Suprapubic skin (tissue), 4 donors: ENCODE measurements around the gene CREB3L1. TPM values are rescaled to one million over a fixed set of nuclear protein-coding genes. Genes with fewer than 3 reads are reported as not detected.

Experiments
- DNase-seq, 2 donors: peaks; one replicate each; pipeline ENCODE4 v3.0.0-alpha.2; 2019; ENCODE audit warnings: low spot score in 2 of 2
- H3K27ac ChIP-seq: fragments of 200-600 bp; sonication (generic); one replicate; pipeline ENCODE4 v1.5.1; 2019
- H3K27me3 ChIP-seq: fragments of 200-600 bp; sonication (generic); one replicate; pipeline ENCODE4 v1.5.1; 2019
- H3K36me3 ChIP-seq: fragments of 200-600 bp; sonication (generic); one replicate; pipeline ENCODE4 v1.5.1; 2019
- H3K4me1 ChIP-seq: fragments of 200-600 bp; sonication (generic); one replicate; pipeline ENCODE4 v1.5.1; 2019
- H3K4me3 ChIP-seq: fragments of 200-600 bp; sonication (generic); one replicate; pipeline ENCODE4 v1.5.1; 2019; ENCODE audit warnings: mild to moderate bottlenecking
- H3K9me3 ChIP-seq: fragments of 200-600 bp; sonication (generic); one replicate; pipeline ENCODE4 v1.5.1; 2019
- EP300 ChIP-seq: sonication (generic); formaldehyde crosslinking; IDR thresholded peaks from one replicate; pipeline ENCODE4 v1.6.1; 2017; ENCODE audit warnings: antibody characterized with exemption
- POLR2A ChIP-seq, 2 donors: fragments of 450-650 bp; IDR thresholded peaks; one replicate each; pipeline ENCODE4 v1.6.1; 2017; ENCODE audit warnings: antibody characterized with exemption in 2 of 2, mild to moderate bottlenecking in 2 of 2, moderate library complexity in 2 of 2
- POLR2AphosphoS5 ChIP-seq, 3 donors: sonication (generic); formaldehyde crosslinking; IDR thresholded peaks; one replicate each; pipeline ENCODE4 v1.6.1; 2017; ENCODE audit warnings: antibody characterized with exemption in 3 of 3
- WGBS: methylation state at CpG from one replicate; pipeline ENCODE4 v1.1.5; 2018; 5-methylcytosine and 5-hydroxymethylcytosine counted together
- total RNA-seq, 4 donors: library from RNA; depleted of rRNA; stranded (reverse); fragments of >200 nt; gene quantifications; one replicate each; pipeline ENCODE4 v1.1.0, GENCODE V29; 2016
- TF ChIP-seq, protein P1 (sequence below), 2 donors: fragments of 200-600 bp in 1 of 2; fragments of 450-650 bp in 1 of 2; sonication (generic) in 1 of 2; IDR thresholded peaks; one replicate each; pipeline ENCODE4 v1.5.1; 2016 to 2019; ENCODE audit warnings: antibody characterized with exemption in 2 of 2, mild to moderate bottlenecking in 1 of 2, moderate library complexity in 1 of 2

CREB3L1 gene
- total RNA-seq, 4 donors from 2014 or later, result 0.79 to 2.3 (median 1.5) TPM

- WGBS, result 73% methylated on average over 8 of the region's 9 CpGs
- DNase-seq, result no peak
- H3K4me3 ChIP-seq, result no peak overlapping the region
- no peak overlapping the region for H3K27ac ChIP-seq
- no peaks in the 10 kb centered on the region for H3K27me3 ChIP-seq
- no peaks in the 10 kb centered on the region for H3K36me3 ChIP-seq
- no peaks in the 10 kb centered on the region for H3K9me3 ChIP-seq
- no peaks in the 10 kb centered on the region for H3K4me1 ChIP-seq
- TF ChIP-seq EP300, result no peak
- TF ChIP-seq POLR2A (IDR thresholded peaks at IDR 0.05), result no peak
- no peak for TF ChIP-seq POLR2AphosphoS5 (IDR thresholded peaks at IDR 0.05)
- TF ChIP-seq, protein P1, sequence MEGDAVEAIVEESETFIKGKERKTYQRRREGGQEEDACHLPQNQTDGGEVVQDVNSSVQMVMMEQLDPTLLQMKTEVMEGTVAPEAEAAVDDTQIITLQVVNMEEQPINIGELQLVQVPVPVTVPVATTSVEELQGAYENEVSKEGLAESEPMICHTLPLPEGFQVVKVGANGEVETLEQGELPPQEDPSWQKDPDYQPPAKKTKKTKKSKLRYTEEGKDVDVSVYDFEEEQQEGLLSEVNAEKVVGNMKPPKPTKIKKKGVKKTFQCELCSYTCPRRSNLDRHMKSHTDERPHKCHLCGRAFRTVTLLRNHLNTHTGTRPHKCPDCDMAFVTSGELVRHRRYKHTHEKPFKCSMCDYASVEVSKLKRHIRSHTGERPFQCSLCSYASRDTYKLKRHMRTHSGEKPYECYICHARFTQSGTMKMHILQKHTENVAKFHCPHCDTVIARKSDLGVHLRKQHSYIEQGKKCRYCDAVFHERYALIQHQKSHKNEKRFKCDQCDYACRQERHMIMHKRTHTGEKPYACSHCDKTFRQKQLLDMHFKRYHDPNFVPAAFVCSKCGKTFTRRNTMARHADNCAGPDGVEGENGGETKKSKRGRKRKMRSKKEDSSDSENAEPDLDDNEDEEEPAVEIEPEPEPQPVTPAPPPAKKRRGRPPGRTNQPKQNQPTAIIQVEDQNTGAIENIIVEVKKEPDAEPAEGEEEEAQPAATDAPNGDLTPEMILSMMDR (IDR thresholded peaks at IDR 0.05), result no peak
Measured at GRCh38 chr11:46264976-46265375, 12.5 kb upstream of the CREB3L1 start.

GRCh38 chr11:46265764-46266163 lies 11.7 kb upstream of the CREB3L1 start:
- H3K27me3 ChIP-seq, result no peaks in the 10 kb centered on the region
- H3K27ac ChIP-seq, result no peak overlapping the region
- no peaks in the 10 kb centered on the region for H3K4me1 ChIP-seq
- no peaks in the 10 kb centered on the region for H3K9me3 ChIP-seq
- no peak for TF ChIP-seq POLR2AphosphoS5 (IDR thresholded peaks at IDR 0.05)
- TF ChIP-seq EP300, result no peak
- no peak for TF ChIP-seq POLR2A (IDR thresholded peaks at IDR 0.05)
- TF ChIP-seq, protein P1 (IDR thresholded peaks at IDR 0.05), result no peak
- WGBS, result 83% methylated on average over 7 of the region's 7 CpGs
- DNase-seq, result no peak
- H3K36me3 ChIP-seq, result no peaks in the 10 kb centered on the region
- no peak overlapping the region for H3K4me3 ChIP-seq

DNA sequence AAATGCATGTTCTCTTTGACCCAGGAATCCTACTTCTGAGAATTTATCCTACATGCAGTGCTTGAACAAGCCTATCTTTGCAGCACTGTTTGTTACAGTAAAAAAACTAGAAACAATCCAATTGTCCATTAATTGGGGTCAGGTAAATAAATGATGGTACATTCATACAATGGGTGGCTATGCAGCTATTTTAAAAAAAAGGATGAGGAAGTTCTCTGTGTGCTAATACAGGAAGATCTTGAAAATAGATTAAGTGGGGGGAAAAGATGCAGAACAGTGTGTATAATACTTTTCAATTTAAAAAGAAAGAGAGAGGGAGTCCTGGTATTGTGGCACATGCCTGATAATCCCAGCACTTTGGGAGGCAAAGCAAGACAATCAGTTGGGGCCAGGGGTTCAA lies 9.5 kb upstream of the CREB3L1 start:
- no peak for TF ChIP-seq POLR2A (IDR thresholded peaks at IDR 0.05)
- TF ChIP-seq EP300, result no peak
- no peak for TF ChIP-seq POLR2AphosphoS5 (IDR thresholded peaks at IDR 0.05)
- TF ChIP-seq, protein P1 (IDR thresholded peaks at IDR 0.05), result no peak
- Histone ChIP-seq H3K4me3 (no peak overlapping the region), H3K27ac (no peak overlapping the region), H3K4me1 (peaks cover 11% of the 10 kb centered on the region), H3K9me3 (no peaks in the 10 kb centered on the region), H3K36me3 (no peaks in the 10 kb centered on the region), H3K27me3 (no peaks in the 10 kb centered on the region)
- no peak for DNase-seq

GRCh38 chr11:46270684-46271083 lies 6.8 kb upstream of the CREB3L1 start:
- no peaks in the 10 kb centered on the region for H3K27me3 ChIP-seq
- TF ChIP-seq POLR2A (IDR thresholded peaks at IDR 0.05), result no peak
- TF ChIP-seq, protein P1 (IDR thresholded peaks at IDR 0.05), result no peak
- TF ChIP-seq EP300, result no peak
- TF ChIP-seq POLR2AphosphoS5 (IDR thresholded peaks at IDR 0.05), result no peak
- no peak overlapping the region for H3K4me3 ChIP-seq
- H3K4me1 ChIP-seq, result peaks cover 27% of the 10 kb centered on the region
- WGBS, result 95% methylated on average over 4 of the region's 5 CpGs
- H3K27ac ChIP-seq, result no peak overlapping the region
- no peaks in the 10 kb centered on the region for H3K36me3 ChIP-seq
- H3K9me3 ChIP-seq, result no peaks in the 10 kb centered on the region
- no peak for DNase-seq

DNA sequence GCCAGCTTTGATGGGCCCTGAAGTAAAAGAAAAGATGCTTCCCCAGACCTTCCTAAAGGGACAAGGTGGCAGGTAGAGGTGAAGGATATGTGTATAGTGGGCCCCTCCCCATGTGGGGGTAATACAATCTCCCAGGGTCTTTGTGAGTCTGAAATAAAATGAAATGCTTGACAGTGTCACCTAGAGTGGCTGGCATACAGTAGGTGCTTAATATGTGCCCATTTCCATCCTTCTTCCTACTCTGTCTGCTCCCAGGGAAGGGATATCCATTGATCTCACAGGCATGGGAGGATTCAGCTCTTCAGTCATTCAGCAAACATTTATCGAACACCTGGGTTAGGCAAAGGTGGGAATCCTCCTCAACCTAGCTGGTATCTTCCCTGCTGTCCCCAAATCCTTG lies 6.1 kb upstream of the CREB3L1 start:
- no peak overlapping the region for H3K4me3 ChIP-seq
- H3K4me1 ChIP-seq, result peaks cover 30% of the 10 kb centered on the region
- DNase-seq, result no peak
- no peaks in the 10 kb centered on the region for H3K9me3 ChIP-seq
- H3K36me3 ChIP-seq, result no peaks in the 10 kb centered on the region
- WGBS, result 93% methylated on average over 1 of the region's 1 CpG
- TF ChIP-seq POLR2A (IDR thresholded peaks at IDR 0.05) (no peak), POLR2AphosphoS5 (IDR thresholded peaks at IDR 0.05) (no peak), EP300 (no peak)
- TF ChIP-seq, protein P1 (IDR thresholded peaks at IDR 0.05), result no peak
- no peak overlapping the region for H3K27ac ChIP-seq
- no peaks in the 10 kb centered on the region for H3K27me3 ChIP-seq
